GM12878 (cell line): ENCODE results near the gene LARP4B. TPM values are rescaled to one million over a fixed set of nuclear protein-coding genes. Genes with fewer than 3 reads are reported as not detected.
A peak's percentile ranks its signal among the peaks of the same experiment; 100 is the strongest.

Experiments
- ATAC-seq: fragments of 200-7000 bp; cut with Tn5 transposase; 3 replicates; pipeline ENCODE4 v1.9.1; 2020; ENCODE audit warnings: mild to moderate bottlenecking, moderate library complexity
- BruUV-seq: library from RNA; stranded (reverse); fragments of 400-500 nt; replicated peaks from 2 replicates; lab custom pipeline; 2021; lab: Mats Ljungman, UMichigan
- CTCF ChIA-PET: fragments of 300-600 bp; sonication (Branson Sonifier 250); formaldehyde crosslinking; extraction: SDS; loops from one replicate; lab custom pipeline; 2021; ENCODE audit warnings: inconsistent platforms; lab: Yijun Ruan, JAX
- POLR2A ChIA-PET: fragments of 350-600 bp; formaldehyde crosslinking; extraction: SDS; loops from one replicate; lab custom pipeline; 2021; ENCODE audit warnings: inconsistent platforms; lab: Charles Lee
- RAD21 ChIA-PET: fragments of 300-600 bp; sonication (Branson Sonifier 250); formaldehyde crosslinking; loops from one replicate; lab custom pipeline; 2023; ENCODE audit warnings: antibody characterized with exemption; ENCODE audit not compliant: unreplicated experiment; lab: Charles Lee
- SMC1A ChIA-PET: fragments of 300-600 bp; sonication (Branson Sonifier 250); formaldehyde crosslinking; loops from one replicate; lab custom pipeline; 2023; ENCODE audit not compliant: unreplicated experiment, uncharacterized antibody; lab: Charles Lee
- DNase-seq: peaks from one replicate; pipeline ENCODE4 v3.0.0-alpha.2; 2011; ENCODE audit warnings: low read depth, low spot score
- FAIRE-seq: peaks from 3 replicates; lab custom pipeline; 2011; peaks lifted over from hg19 to GRCh38; lab: Jason Lieb, UNC
- H2AFZ ChIP-seq: 2 replicates; pipeline ENCODE4 v1.6.0; 2011; ENCODE audit warnings: low read depth, low read length, control low read depth; ENCODE audit not compliant: control insufficient read depth
- H3K27ac ChIP-seq: 2 replicates; pipeline ENCODE4 v1.5.1; 2011; ENCODE audit warnings: control low read depth; ENCODE audit not compliant: control insufficient read depth, insufficient read depth
- H3K27me3 ChIP-seq, 2 experiments: replicated peaks in 1 of 2; 2 replicates each; pipeline versions ENCODE4 v1.6.0 to v1.6.1; 2011; ENCODE audit warnings: low read length in 1 of 2; ENCODE audit not compliant: control insufficient read depth in 2 of 2, insufficient read depth in 2 of 2
- H3K36me3 ChIP-seq, 2 experiments: 2 replicates each; pipeline ENCODE4 v1.5.1; 2011; ENCODE audit warnings: low read length in 1 of 2; ENCODE audit not compliant: control insufficient read depth in 2 of 2, insufficient read depth in 2 of 2
- H3K4me1 ChIP-seq: 2 replicates; pipeline ENCODE4 v1.6.1; 2011; ENCODE audit warnings: mild to moderate bottlenecking, low read length, moderate library complexity, mixed read lengths; ENCODE audit not compliant: control insufficient read depth, insufficient read depth
- H3K4me2 ChIP-seq: 2 replicates; pipeline ENCODE4 v1.6.0; 2011; ENCODE audit warnings: control low read depth; ENCODE audit not compliant: control insufficient read depth, insufficient read depth
- H3K4me3 ChIP-seq: fragments of 200-600 bp; sonication (generic); 2 replicates; pipeline ENCODE4 v1.5.1; 2016
- H3K79me2 ChIP-seq: 2 replicates; pipeline ENCODE4 v1.6.0; 2011; ENCODE audit warnings: low read length; ENCODE audit not compliant: control insufficient read depth, insufficient read depth
- H3K9ac ChIP-seq: 2 replicates; pipeline ENCODE4 v1.8.0; 2011; ENCODE audit warnings: low read length, control low read depth, mixed read lengths; ENCODE audit not compliant: control insufficient read depth, insufficient read depth
- H3K9me3 ChIP-seq: replicated peaks from 3 replicates; pipeline ENCODE4 v1.5.1; 2011; ENCODE audit warnings: mild to moderate bottlenecking, low read length; ENCODE audit not compliant: control insufficient read depth, insufficient read depth
- H4K20me1 ChIP-seq: 2 replicates; pipeline ENCODE4 v1.6.0; 2011; ENCODE audit not compliant: control insufficient read depth, insufficient read depth
- EP300 ChIP-seq, 2 experiments: fragments of 150-350 bp in 1 of 2; IDR thresholded peaks; 2 replicates each; pipeline ENCODE4 v1.6.1; 2011 to 2012; ENCODE audit warnings: low read depth in 2 of 2, low read length in 2 of 2, borderline replicate concordance in 1 of 2, improper control_type of control experiment in 1 of 2, inconsistent platforms in 1 of 2; ENCODE audit not compliant: control insufficient read depth in 1 of 2
- ZNF207 ChIP-seq: fragments of 450-650 bp; IDR thresholded peaks from 2 replicates; pipeline ENCODE4 v1.6.1; 2014; ENCODE audit warnings: antibody characterized with exemption, mild to moderate bottlenecking, borderline replicate concordance
- WGBS: methylation state at CpG from one replicate; pipeline ENCODE4 v1.1.6; 2016; ENCODE audit warnings: low lambda C conversion rate; ENCODE audit not compliant: insufficient replicate concordance, insufficient coverage; ENCODE audit errors: missing lambda C conversion rate; 5-methylcytosine and 5-hydroxymethylcytosine counted together
- in situ Hi-C: fragments of 300-500 bp; cut with MboI; formaldehyde crosslinking; loops from 9 replicates; pipeline ENCODE4 v1.14.3; 2018; ENCODE audit warnings: mixed read lengths
- intact Hi-C: fragments of 100-400 bp; cut with micrococcal nuclease; formaldehyde crosslinking; loops from one replicate; pipeline ENCODE4 v1.14.2; 2022; ENCODE audit not compliant: unreplicated experiment
- polyA plus RNA-seq, 11 experiments: library from polyadenylated mRNA; depleted of rRNA in 4 of 11; unstranded in 6 of 11; stranded (reverse) in 5 of 11; fragments of >200 nt; fragmentation: Nextera tagmentation in 4 of 11; fragmentation: Illumina TruSeq in 1 of 11; extraction: Ambion mirVana in 4 of 11; extraction: Trizol in 1 of 11; gene quantifications; 1 replicate in 1 of 11; 2 replicates in 10 of 11; pipeline versions ENCODE4 v1.2.1 to v1.2.3, GENCODE V29; 2011 to 2016; ENCODE audit warnings: inconsistent platforms in 2 of 11, missing spikeins in 2 of 11, low read depth in 1 of 11
- total RNA-seq, 4 experiments: library from RNA; depleted of rRNA in 3 of 4; stranded (reverse); fragments of >200 nt in 3 of 4; fragmentation: Illumina TruSeq in 1 of 4; extraction: Trizol in 1 of 4; gene quantifications; 2 replicates each; pipeline versions ENCODE4 v1.2.1 to v1.2.3, GENCODE V29; 2013 to 2021
- TF ChIP-seq, protein P1 (sequence below): fragments of 450-650 bp; IDR thresholded peaks from 2 replicates; pipeline ENCODE4 v1.6.1; 2017; ENCODE audit warnings: mild to moderate bottlenecking, low read depth, inconsistent platforms; ENCODE audit not compliant: poor library complexity, severe bottlenecking
- TF ChIP-seq, protein P2 (sequence below): fragments of 450-650 bp; conservative IDR thresholded peaks from 2 replicates; pipeline ENCODE4 v1.6.1; 2017; ENCODE audit warnings: mild to moderate bottlenecking, moderate library complexity
- TF ChIP-seq, protein P3 (sequence below): IDR thresholded peaks from 2 replicates; pipeline ENCODE4 v1.6.1; 2011; ENCODE audit warnings: borderline replicate concordance, low read depth, mild to moderate bottlenecking, moderate library complexity, low read length; ENCODE audit not compliant: insufficient read depth, poor library complexity, severe bottlenecking

LARP4B gene
- total and polyA plus RNA-seq, 10 of the 15 experiments (the other 5 are each of a cell fraction or from before 2014, with no cell fraction given): 10.5 to 119 (median 39.4) TPM

DNA sequence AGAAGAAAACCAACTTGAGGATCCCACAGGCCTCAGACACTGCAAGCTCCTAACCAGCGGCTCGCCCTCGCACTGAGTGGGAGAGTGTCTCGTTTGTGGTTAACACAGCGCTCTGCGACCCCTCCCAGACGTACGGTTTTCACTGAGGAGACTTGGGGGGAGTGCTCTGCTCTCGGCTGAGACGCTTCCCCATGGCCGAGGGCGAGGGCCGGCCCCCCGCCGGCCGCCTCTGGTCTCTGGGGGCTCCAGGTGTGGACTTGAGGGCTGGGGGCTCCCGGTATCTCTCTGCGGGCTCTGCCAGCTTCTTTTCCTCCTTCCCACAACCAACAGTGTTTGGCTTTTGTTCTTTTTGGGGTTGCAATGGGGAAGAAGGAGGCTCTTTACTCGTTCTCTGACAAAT is 118.7 kb downstream of the LARP4B start (continued):
- TF ChIP-seq, protein P1, sequence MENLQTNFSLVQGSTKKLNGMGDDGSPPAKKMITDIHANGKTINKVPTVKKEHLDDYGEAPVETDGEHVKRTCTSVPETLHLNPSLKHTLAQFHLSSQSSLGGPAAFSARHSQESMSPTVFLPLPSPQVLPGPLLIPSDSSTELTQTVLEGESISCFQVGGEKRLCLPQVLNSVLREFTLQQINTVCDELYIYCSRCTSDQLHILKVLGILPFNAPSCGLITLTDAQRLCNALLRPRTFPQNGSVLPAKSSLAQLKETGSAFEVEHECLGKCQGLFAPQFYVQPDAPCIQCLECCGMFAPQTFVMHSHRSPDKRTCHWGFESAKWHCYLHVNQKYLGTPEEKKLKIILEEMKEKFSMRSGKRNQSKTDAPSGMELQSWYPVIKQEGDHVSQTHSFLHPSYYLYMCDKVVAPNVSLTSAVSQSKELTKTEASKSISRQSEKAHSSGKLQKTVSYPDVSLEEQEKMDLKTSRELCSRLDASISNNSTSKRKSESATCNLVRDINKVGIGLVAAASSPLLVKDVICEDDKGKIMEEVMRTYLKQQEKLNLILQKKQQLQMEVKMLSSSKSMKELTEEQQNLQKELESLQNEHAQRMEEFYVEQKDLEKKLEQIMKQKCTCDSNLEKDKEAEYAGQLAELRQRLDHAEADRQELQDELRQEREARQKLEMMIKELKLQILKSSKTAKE: no peak
- TF ChIP-seq, protein P2, sequence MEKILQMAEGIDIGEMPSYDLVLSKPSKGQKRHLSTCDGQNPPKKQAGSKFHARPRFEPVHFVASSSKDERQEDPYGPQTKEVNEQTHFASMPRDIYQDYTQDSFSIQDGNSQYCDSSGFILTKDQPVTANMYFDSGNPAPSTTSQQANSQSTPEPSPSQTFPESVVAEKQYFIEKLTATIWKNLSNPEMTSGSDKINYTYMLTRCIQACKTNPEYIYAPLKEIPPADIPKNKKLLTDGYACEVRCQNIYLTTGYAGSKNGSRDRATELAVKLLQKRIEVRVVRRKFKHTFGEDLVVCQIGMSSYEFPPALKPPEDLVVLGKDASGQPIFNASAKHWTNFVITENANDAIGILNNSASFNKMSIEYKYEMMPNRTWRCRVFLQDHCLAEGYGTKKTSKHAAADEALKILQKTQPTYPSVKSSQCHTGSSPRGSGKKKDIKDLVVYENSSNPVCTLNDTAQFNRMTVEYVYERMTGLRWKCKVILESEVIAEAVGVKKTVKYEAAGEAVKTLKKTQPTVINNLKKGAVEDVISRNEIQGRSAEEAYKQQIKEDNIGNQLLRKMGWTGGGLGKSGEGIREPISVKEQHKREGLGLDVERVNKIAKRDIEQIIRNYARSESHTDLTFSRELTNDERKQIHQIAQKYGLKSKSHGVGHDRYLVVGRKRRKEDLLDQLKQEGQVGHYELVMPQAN: no peak
- TF ChIP-seq, all 136 proteins: peak for 0

DNA sequence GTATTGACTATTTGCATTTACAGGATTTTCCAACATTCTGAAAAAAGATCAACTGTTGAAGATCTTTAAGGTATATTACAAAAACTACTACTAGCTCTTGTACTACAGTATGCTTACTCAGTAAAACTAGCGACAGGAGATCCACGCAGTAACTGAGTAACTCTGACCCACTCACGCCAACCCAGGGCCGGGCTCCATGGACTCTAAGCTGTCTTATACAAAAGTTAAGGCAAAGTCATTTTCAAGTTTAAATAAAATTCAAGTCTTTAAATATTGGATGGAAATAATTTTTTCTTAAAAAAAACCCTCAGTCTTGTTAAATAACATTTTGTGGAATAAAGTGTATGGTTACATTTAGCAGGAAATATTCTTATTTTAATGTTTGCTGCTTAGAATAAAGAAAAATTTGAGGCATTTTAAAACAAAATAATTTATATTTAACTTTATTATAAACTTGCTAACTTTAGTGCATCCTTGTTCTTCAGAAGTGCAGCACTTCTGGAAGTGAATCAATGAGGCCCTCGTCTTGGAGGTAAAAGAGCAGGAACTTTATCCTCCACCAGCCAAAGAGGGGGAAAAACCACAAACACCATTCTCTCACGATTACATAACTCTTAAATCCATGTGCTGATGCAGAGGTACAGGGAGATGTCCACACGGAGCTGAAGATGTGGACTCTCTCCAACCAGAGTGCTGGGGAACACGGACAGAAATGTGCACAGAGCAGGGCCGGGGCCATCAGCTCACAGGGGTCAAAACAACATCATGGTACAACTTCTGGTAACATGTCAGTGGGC is 119.9 kb downstream of the LARP4B start:
- Histone ChIP-seq H3K27me3 (no peaks in the 10 kb centered on the region), H3K4me2 (no peak overlapping the region), H2AFZ (no peak overlapping the region), H4K20me1 (no peaks in the 10 kb centered on the region; the same call in 1 of the 2 replicates), H3K27ac (no peak overlapping the region), H3K36me3 (peaks cover 14 to 39% of the 10 kb centered on the region in 2 experiments), H3K4me3 (no peak overlapping the region), H3K9ac (no peak overlapping the region), H3K4me1 (no peaks in the 10 kb centered on the region), H3K9me3 (no peaks in the 10 kb centered on the region), H3K79me2 (no peaks in the 10 kb centered on the region)
- ATAC-seq (no peak), FAIRE-seq (no peak), DNase-seq (no peak)
- no TSS peak for BruUV-seq
- WGBS: 92% methylated on average over 9 of the region's 9 CpGs
- POLR2A ChIA-PET: interaction anchor here (0.6 kb wide), 1 partner anchor 128 kb away, joined by 6 read pairs; no protein-coding TSS in a partner anchor
- CTCF ChIA-PET: interaction anchor here (0.7 to 1.0 kb wide), 2 partner anchors 16 to 40 kb away, joined by 3 read pairs; no protein-coding TSS in a partner anchor
- intact Hi-C loops (no loop called here), in situ Hi-C loops (no loop called here)
- RAD21 ChIA-PET: interaction anchor here (0.8 kb wide), 1 partner anchor 301 kb away, joined by 3 read pairs; no protein-coding TSS in a partner anchor
- SMC1A ChIA-PET: no interaction called here
- TF ChIP-seq ZNF207: no peak
- TF ChIP-seq, protein P3, sequence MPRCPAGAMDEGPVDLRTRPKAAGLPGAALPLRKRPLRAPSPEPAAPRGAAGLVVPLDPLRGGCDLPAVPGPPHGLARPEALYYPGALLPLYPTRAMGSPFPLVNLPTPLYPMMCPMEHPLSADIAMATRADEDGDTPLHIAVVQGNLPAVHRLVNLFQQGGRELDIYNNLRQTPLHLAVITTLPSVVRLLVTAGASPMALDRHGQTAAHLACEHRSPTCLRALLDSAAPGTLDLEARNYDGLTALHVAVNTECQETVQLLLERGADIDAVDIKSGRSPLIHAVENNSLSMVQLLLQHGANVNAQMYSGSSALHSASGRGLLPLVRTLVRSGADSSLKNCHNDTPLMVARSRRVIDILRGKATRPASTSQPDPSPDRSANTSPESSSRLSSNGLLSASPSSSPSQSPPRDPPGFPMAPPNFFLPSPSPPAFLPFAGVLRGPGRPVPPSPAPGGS: peak; percentile 59
- no peak for TF ChIP-seq EP300 (IDR thresholded peaks at IDR 0.05; ENCODE audit: borderline replicate concordance in 1 of 2, control insufficient read depth in 1 of 2, low read depth in 2 of 2, low read length in 2 of 2)
